PC-3 (cell line): ENCODE data around the gene GYPB.
"Not testable (repeated sequence)": the region's sequence is repeated elsewhere in the genome, so short reads cannot be mapped to it uniquely, and the experiment has no call there.

Experiments used
- CTCF ChIP-seq: fragments of 300-600 bp; sonication (generic); conservative IDR thresholded peaks from 2 replicates; pipeline ENCODE4 v1.5.1; 2017; ENCODE audit warnings: antibody characterized with exemption, low read depth, mild to moderate bottlenecking, low read length
- EZH2phosphoT487 ChIP-seq: fragments of 300-600 bp; sonication (generic); IDR thresholded peaks from 2 replicates; pipeline ENCODE4 v1.6.1; 2018; ENCODE audit warnings: mild to moderate bottlenecking, antibody characterized with exemption, low read length, borderline replicate concordance

- not testable (repeated sequence) for TF ChIP-seq CTCF, EZH2phosphoT487
These were observed 15.8 kb downstream of the GYPB start for GRCh38 chr4:144003205-144003889.
